ENCODE results near the gene ABL2.

GRCh38 chr1:179175011-179175841, 54.3 kb downstream of the ABL2 start:
- TF ChIP-seq HEYL (CRISPR knock-in tag; IDR thresholded peaks at IDR 0.05) (no peak), CTCF (IDR thresholded peaks at IDR 0.05) (no peak), MYC (IDR thresholded peaks at IDR 0.05; ENCODE audit: borderline replicate concordance, low read length) (no peak), ELK1 (IDR thresholded peaks at IDR 0.05; ENCODE audit: low read depth, low read length) (no peak), PBX3 (IDR thresholded peaks at IDR 0.05) (no peak), POLR2A (IDR thresholded peaks at IDR 0.05; ENCODE audit: low read length) (no peak), MAZ (IDR thresholded peaks at IDR 0.05; ENCODE audit: borderline replicate concordance, low read depth, low read length) (no peak), RAD21 (conservative IDR thresholded peaks at IDR 0.05 in 1 of 2, IDR thresholded peaks at IDR 0.05 in 1 of 2) (no peak), HDAC2 (IDR thresholded peaks at IDR 0.05) (no peak)

All from A549 (cell line).